Measurements from ENCODE around the gene ABCA3. TPM values are rescaled to one million over a fixed set of nuclear protein-coding genes. Genes with fewer than 3 reads are reported as not detected.

Gene ABCA3
- total and polyA plus RNA-seq, 2 experiments from 2014 or later = 3.0 to 4.1 TPM

DNA sequence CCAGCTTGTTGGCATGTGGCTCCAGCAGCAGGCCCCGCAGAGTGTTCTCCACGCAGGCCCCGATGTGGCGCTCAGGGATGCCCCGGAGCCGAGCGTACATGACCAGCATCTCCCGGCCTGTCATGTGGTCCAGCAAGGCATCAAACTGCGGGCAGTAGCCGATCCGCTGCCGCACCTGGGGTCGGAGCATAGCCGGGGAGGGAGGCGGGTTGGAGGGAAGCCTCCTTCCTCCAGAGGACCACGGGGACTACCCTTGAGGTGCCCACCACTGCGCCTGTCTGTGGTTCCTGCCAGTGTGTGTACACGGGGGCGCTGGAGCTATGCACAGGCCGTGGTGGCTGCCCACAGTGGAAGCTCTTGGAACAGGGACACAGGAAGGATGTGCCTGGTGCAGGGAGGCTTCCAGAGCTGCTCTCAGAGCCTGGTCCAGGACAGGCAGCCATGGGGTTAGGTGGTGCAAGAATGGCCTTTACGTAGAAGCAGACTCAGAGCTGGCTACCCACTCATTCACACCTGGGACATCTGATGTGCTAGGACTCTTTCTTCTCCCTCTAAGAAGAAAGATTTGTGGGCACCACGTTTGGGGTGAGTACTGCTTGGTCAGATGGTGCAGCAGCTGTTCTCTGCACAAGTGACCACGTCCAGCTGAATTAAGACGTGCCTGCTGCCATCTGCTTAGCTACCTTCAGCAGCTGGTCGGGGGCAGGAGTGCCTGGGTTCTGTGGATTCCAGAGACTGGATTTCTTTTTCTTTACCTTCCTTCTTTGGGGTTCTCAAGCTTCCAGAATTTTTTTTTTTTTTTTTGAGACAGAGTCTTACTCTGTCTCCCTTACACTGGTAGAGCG, 61.4 kb downstream of the ABCA3 start (continued):
- TF ChIP-seq, protein P1, sequence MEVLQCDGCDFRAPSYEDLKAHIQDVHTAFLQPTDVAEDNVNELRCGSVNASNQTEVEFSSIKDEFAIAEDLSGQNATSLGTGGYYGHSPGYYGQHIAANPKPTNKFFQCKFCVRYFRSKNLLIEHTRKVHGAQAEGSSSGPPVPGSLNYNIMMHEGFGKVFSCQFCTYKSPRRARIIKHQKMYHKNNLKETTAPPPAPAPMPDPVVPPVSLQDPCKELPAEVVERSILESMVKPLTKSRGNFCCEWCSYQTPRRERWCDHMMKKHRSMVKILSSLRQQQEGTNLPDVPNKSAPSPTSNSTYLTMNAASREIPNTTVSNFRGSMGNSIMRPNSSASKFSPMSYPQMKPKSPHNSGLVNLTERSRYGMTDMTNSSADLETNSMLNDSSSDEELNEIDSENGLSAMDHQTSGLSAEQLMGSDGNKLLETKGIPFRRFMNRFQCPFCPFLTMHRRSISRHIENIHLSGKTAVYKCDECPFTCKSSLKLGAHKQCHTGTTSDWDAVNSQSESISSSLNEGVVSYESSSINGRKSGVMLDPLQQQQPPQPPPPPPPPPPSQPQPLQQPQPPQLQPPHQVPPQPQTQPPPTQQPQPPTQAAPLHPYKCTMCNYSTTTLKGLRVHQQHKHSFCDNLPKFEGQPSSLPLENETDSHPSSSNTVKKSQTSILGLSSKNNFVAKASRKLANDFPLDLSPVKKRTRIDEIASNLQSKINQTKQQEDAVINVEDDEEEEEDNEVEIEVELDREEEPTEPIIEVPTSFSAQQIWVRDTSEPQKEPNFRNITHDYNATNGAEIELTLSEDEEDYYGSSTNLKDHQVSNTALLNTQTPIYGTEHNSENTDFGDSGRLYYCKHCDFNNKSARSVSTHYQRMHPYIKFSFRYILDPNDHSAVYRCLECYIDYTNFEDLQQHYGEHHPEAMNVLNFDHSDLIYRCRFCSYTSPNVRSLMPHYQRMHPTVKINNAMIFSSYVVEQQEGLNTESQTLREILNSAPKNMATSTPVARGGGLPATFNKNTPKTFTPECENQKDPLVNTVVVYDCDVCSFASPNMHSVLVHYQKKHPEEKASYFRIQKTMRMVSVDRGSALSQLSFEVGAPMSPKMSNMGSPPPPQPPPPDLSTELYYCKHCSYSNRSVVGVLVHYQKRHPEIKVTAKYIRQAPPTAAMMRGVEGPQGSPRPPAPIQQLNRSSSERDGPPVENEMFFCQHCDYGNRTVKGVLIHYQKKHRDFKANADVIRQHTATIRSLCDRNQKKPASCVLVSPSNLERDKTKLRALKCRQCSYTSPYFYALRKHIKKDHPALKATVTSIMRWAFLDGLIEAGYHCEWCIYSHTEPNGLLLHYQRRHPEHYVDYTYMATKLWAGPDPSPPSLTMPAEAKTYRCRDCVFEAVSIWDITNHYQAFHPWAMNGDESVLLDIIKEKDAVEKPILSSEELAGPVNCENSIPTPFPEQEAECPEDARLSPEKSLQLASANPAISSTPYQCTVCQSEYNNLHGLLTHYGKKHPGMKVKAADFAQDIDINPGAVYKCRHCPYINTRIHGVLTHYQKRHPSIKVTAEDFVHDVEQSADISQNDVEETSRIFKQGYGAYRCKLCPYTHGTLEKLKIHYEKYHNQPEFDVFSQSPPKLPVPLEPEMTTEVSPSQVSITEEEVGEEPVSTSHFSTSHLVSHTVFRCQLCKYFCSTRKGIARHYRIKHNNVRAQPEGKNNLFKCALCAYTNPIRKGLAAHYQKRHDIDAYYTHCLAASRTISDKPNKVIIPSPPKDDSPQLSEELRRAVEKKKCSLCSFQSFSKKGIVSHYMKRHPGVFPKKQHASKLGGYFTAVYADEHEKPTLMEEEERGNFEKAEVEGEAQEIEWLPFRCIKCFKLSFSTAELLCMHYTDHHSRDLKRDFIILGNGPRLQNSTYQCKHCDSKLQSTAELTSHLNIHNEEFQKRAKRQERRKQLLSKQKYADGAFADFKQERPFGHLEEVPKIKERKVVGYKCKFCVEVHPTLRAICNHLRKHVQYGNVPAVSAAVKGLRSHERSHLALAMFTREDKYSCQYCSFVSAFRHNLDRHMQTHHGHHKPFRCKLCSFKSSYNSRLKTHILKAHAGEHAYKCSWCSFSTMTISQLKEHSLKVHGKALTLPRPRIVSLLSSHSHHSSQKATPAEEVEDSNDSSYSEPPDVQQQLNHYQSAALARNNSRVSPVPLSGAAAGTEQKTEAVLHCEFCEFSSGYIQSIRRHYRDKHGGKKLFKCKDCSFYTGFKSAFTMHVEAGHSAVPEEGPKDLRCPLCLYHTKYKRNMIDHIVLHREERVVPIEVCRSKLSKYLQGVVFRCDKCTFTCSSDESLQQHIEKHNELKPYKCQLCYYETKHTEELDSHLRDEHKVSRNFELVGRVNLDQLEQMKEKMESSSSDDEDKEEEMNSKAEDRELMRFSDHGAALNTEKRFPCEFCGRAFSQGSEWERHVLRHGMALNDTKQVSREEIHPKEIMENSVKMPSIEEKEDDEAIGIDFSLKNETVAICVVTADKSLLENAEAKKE (CRISPR knock-in tag; IDR thresholded peaks at IDR 0.05) = no peak
- TF ChIP-seq ZNF114 (CRISPR knock-in tag; IDR thresholded peaks at IDR 0.05) = no peak
- TF ChIP-seq, protein P2, sequence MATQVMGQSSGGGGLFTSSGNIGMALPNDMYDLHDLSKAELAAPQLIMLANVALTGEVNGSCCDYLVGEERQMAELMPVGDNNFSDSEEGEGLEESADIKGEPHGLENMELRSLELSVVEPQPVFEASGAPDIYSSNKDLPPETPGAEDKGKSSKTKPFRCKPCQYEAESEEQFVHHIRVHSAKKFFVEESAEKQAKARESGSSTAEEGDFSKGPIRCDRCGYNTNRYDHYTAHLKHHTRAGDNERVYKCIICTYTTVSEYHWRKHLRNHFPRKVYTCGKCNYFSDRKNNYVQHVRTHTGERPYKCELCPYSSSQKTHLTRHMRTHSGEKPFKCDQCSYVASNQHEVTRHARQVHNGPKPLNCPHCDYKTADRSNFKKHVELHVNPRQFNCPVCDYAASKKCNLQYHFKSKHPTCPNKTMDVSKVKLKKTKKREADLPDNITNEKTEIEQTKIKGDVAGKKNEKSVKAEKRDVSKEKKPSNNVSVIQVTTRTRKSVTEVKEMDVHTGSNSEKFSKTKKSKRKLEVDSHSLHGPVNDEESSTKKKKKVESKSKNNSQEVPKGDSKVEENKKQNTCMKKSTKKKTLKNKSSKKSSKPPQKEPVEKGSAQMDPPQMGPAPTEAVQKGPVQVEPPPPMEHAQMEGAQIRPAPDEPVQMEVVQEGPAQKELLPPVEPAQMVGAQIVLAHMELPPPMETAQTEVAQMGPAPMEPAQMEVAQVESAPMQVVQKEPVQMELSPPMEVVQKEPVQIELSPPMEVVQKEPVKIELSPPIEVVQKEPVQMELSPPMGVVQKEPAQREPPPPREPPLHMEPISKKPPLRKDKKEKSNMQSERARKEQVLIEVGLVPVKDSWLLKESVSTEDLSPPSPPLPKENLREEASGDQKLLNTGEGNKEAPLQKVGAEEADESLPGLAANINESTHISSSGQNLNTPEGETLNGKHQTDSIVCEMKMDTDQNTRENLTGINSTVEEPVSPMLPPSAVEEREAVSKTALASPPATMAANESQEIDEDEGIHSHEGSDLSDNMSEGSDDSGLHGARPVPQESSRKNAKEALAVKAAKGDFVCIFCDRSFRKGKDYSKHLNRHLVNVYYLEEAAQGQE (IDR thresholded peaks at IDR 0.05; ENCODE audit: unreplicated experiment) = no peak
- TF ChIP-seq CREB1 (CRISPR knock-in tag; IDR thresholded peaks at IDR 0.05; ENCODE audit: low read depth) = no peak
- TF ChIP-seq, protein P3, sequence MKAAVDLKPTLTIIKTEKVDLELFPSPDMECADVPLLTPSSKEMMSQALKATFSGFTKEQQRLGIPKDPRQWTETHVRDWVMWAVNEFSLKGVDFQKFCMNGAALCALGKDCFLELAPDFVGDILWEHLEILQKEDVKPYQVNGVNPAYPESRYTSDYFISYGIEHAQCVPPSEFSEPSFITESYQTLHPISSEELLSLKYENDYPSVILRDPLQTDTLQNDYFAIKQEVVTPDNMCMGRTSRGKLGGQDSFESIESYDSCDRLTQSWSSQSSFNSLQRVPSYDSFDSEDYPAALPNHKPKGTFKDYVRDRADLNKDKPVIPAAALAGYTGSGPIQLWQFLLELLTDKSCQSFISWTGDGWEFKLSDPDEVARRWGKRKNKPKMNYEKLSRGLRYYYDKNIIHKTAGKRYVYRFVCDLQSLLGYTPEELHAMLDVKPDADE (IDR thresholded peaks at IDR 0.05) = no peak
- TF ChIP-seq, protein P4, sequence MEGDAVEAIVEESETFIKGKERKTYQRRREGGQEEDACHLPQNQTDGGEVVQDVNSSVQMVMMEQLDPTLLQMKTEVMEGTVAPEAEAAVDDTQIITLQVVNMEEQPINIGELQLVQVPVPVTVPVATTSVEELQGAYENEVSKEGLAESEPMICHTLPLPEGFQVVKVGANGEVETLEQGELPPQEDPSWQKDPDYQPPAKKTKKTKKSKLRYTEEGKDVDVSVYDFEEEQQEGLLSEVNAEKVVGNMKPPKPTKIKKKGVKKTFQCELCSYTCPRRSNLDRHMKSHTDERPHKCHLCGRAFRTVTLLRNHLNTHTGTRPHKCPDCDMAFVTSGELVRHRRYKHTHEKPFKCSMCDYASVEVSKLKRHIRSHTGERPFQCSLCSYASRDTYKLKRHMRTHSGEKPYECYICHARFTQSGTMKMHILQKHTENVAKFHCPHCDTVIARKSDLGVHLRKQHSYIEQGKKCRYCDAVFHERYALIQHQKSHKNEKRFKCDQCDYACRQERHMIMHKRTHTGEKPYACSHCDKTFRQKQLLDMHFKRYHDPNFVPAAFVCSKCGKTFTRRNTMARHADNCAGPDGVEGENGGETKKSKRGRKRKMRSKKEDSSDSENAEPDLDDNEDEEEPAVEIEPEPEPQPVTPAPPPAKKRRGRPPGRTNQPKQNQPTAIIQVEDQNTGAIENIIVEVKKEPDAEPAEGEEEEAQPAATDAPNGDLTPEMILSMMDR (conservative IDR thresholded peaks at IDR 0.05; ENCODE audit: low read depth in 2 of 2) = no peak
- TF ChIP-seq EZH2phosphoT487 (IDR thresholded peaks at IDR 0.05; ENCODE audit: unreplicated experiment) = no peak
- TF ChIP-seq NANOG (IDR thresholded peaks at IDR 0.05; ENCODE audit: borderline replicate concordance) = no peak
- no peak for TF ChIP-seq POLR2AphosphoS5 (IDR thresholded peaks at IDR 0.05; ENCODE audit: low read depth)
